HCT116 (cell line): Measurements from ENCODE around the gene ELF3.
"Not testable (repeated sequence)": the region's sequence is repeated elsewhere in the genome, so short reads cannot be mapped to it uniquely, and the experiment has no call there.

Experiments
- ATF3 ChIP-seq: IDR thresholded peaks from 2 replicates; pipeline ENCODE4 v1.6.1; 2012
- CBX3 ChIP-seq: IDR thresholded peaks from 2 replicates; pipeline ENCODE4 v1.6.1; 2012; ENCODE audit warnings: low read depth
- CEBPB ChIP-seq: IDR thresholded peaks from 2 replicates; pipeline ENCODE4 v1.6.1; 2012; ENCODE audit warnings: low read depth
- EZH2 ChIP-seq: fragments of 200-600 bp; sonication (generic); IDR thresholded peaks from 2 replicates; pipeline ENCODE4 v1.6.1; 2017; ENCODE audit warnings: antibody characterized with exemption, mixed run types
- FOSL1 ChIP-seq: IDR thresholded peaks from 2 replicates; pipeline ENCODE4 v1.6.1; 2012; ENCODE audit warnings: low read depth
- JUND ChIP-seq: IDR thresholded peaks from 2 replicates; pipeline ENCODE4 v1.6.1; 2012
- POLR2A ChIP-seq: IDR thresholded peaks from 2 replicates; pipeline ENCODE4 v1.7.0; 2011; ENCODE audit warnings: borderline replicate concordance; ENCODE audit not compliant: insufficient read depth, insufficient read length; ENCODE audit errors: extremely low read depth
- POLR2AphosphoS5 ChIP-seq: IDR thresholded peaks from 2 replicates; pipeline ENCODE4 v1.6.1; 2011; ENCODE audit warnings: mild to moderate bottlenecking, low read depth, low read length, moderate library complexity
- SIN3A ChIP-seq: IDR thresholded peaks from 2 replicates; pipeline ENCODE4 v1.6.1; 2012; ENCODE audit warnings: low read depth
- SP1 ChIP-seq: IDR thresholded peaks from 2 replicates; pipeline ENCODE4 v1.6.1; 2012; ENCODE audit warnings: low read depth
- ZFX ChIP-seq: fragments of 450-650 bp; IDR thresholded peaks from 2 replicates; pipeline ENCODE4 v1.6.1; 2017
- TF ChIP-seq, protein P1 (sequence below), 3 experiments: fragments of 200-600 bp in 1 of 3; sonication (generic) in 1 of 3; IDR thresholded peaks in 2 of 3; conservative IDR thresholded peaks in 1 of 3; 2 replicates each; pipeline ENCODE4 v1.5.1; 2012 to 2017; ENCODE audit warnings: low read depth in 2 of 3, low read length in 2 of 3, antibody characterized with exemption in 1 of 3, borderline replicate concordance in 1 of 3, control low read depth in 1 of 3, mild to moderate bottlenecking in 1 of 3, mixed read lengths in 1 of 3, mixed run types in 1 of 3, moderate library complexity in 1 of 3; ENCODE audit not compliant: insufficient read depth in 1 of 3
- TF ChIP-seq, protein P2 (sequence below): IDR thresholded peaks from 2 replicates; pipeline ENCODE4 v1.6.1; 2012; ENCODE audit warnings: low read depth
- TF ChIP-seq, protein P3 (sequence below): IDR thresholded peaks from 2 replicates; pipeline ENCODE4 v1.6.1; 2012

- TF ChIP-seq, protein P1, sequence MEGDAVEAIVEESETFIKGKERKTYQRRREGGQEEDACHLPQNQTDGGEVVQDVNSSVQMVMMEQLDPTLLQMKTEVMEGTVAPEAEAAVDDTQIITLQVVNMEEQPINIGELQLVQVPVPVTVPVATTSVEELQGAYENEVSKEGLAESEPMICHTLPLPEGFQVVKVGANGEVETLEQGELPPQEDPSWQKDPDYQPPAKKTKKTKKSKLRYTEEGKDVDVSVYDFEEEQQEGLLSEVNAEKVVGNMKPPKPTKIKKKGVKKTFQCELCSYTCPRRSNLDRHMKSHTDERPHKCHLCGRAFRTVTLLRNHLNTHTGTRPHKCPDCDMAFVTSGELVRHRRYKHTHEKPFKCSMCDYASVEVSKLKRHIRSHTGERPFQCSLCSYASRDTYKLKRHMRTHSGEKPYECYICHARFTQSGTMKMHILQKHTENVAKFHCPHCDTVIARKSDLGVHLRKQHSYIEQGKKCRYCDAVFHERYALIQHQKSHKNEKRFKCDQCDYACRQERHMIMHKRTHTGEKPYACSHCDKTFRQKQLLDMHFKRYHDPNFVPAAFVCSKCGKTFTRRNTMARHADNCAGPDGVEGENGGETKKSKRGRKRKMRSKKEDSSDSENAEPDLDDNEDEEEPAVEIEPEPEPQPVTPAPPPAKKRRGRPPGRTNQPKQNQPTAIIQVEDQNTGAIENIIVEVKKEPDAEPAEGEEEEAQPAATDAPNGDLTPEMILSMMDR (IDR thresholded peaks at IDR 0.05 in 2 of 3, conservative IDR thresholded peaks at IDR 0.05 in 1 of 3; ENCODE audit: borderline replicate concordance in 1 of 3, insufficient read depth in 1 of 3, low read depth in 2 of 3, low read length in 2 of 3), result not testable (repeated sequence)
- not testable (repeated sequence) for TF ChIP-seq SIN3A, POLR2A, ZFX, POLR2AphosphoS5, JUND, EZH2, ATF3, CEBPB, FOSL1, SP1, CBX3
- TF ChIP-seq, protein P2, sequence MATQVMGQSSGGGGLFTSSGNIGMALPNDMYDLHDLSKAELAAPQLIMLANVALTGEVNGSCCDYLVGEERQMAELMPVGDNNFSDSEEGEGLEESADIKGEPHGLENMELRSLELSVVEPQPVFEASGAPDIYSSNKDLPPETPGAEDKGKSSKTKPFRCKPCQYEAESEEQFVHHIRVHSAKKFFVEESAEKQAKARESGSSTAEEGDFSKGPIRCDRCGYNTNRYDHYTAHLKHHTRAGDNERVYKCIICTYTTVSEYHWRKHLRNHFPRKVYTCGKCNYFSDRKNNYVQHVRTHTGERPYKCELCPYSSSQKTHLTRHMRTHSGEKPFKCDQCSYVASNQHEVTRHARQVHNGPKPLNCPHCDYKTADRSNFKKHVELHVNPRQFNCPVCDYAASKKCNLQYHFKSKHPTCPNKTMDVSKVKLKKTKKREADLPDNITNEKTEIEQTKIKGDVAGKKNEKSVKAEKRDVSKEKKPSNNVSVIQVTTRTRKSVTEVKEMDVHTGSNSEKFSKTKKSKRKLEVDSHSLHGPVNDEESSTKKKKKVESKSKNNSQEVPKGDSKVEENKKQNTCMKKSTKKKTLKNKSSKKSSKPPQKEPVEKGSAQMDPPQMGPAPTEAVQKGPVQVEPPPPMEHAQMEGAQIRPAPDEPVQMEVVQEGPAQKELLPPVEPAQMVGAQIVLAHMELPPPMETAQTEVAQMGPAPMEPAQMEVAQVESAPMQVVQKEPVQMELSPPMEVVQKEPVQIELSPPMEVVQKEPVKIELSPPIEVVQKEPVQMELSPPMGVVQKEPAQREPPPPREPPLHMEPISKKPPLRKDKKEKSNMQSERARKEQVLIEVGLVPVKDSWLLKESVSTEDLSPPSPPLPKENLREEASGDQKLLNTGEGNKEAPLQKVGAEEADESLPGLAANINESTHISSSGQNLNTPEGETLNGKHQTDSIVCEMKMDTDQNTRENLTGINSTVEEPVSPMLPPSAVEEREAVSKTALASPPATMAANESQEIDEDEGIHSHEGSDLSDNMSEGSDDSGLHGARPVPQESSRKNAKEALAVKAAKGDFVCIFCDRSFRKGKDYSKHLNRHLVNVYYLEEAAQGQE, result not testable (repeated sequence)
- TF ChIP-seq, protein P3, sequence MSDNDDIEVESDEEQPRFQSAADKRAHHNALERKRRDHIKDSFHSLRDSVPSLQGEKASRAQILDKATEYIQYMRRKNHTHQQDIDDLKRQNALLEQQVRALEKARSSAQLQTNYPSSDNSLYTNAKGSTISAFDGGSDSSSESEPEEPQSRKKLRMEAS, result not testable (repeated sequence)
Observed at GRCh38 chr1:202054673-202055072, 44.3 kb downstream of the ELF3 start.
